GM23248 (cell line): ENCODE data around the gene TP53I3. TPM values are rescaled to one million over a fixed set of nuclear protein-coding genes. Genes with fewer than 3 reads are reported as not detected.
"Not testable (repeated sequence)": the region's sequence is repeated elsewhere in the genome, so short reads cannot be mapped to it uniquely, and the experiment has no call there.

ENCODE experiments used
- DNase-seq: peaks from one replicate; pipeline ENCODE4 v3.0.0-alpha.2; 2015
- H2AFZ ChIP-seq: fragments of 200-600 bp; sonication (generic); 2 replicates; pipeline ENCODE4 v1.6.1; 2016; ENCODE audit warnings: antibody characterized with exemption
- H3F3A ChIP-seq: fragments of 200-600 bp; sonication (generic); 2 replicates; pipeline ENCODE4 v1.6.1; 2016; ENCODE audit warnings: mild to moderate bottlenecking, antibody characterized with exemption, mixed run types; ENCODE audit not compliant: insufficient read depth
- H3K27ac ChIP-seq: fragments of 200-600 bp; sonication (generic); 2 replicates; pipeline ENCODE4 v1.5.1; 2016; ENCODE audit warnings: mild to moderate bottlenecking
- H3K27me3 ChIP-seq: fragments of 200-600 bp; sonication (generic); replicated peaks from 2 replicates; pipeline ENCODE4 v1.6.1; 2016; ENCODE audit warnings: mild to moderate bottlenecking; ENCODE audit not compliant: insufficient read depth
- H3K36me3 ChIP-seq: fragments of 200-600 bp; sonication (generic); 2 replicates; pipeline ENCODE4 v1.6.1; 2016; ENCODE audit warnings: low read depth, mild to moderate bottlenecking
- H3K4me1 ChIP-seq: fragments of 200-600 bp; sonication (generic); 2 replicates; pipeline ENCODE4 v1.6.1; 2016; ENCODE audit warnings: mild to moderate bottlenecking; ENCODE audit not compliant: insufficient read depth
- H3K4me2 ChIP-seq: fragments of 200-600 bp; sonication (generic); one replicate; pipeline ENCODE4 v1.6.1; 2016; ENCODE audit warnings: mild to moderate bottlenecking; ENCODE audit not compliant: unreplicated experiment
- H3K4me3 ChIP-seq: fragments of 200-600 bp; sonication (generic); 2 replicates; pipeline ENCODE4 v1.5.1; 2016; ENCODE audit warnings: mild to moderate bottlenecking
- H3K79me2 ChIP-seq: fragments of 200-600 bp; sonication (generic); 2 replicates; pipeline ENCODE4 v1.6.1; 2016; ENCODE audit warnings: mild to moderate bottlenecking; ENCODE audit not compliant: insufficient read depth
- H3K9ac ChIP-seq: fragments of 200-600 bp; sonication (generic); 2 replicates; pipeline ENCODE4 v1.6.1; 2016; ENCODE audit warnings: mild to moderate bottlenecking
- H3K9me2 ChIP-seq: fragments of 200-600 bp; sonication (generic); 2 replicates; pipeline ENCODE4 v1.6.1; 2016; ENCODE audit warnings: mixed run types, mild to moderate bottlenecking, moderate library complexity; ENCODE audit not compliant: insufficient read depth
- H3K9me3 ChIP-seq: fragments of 200-600 bp; sonication (generic); one replicate; pipeline ENCODE4 v1.6.1; 2017; ENCODE audit warnings: low read depth
- H4K20me1 ChIP-seq: fragments of 200-600 bp; sonication (generic); 2 replicates; pipeline ENCODE4 v1.6.0; 2016; ENCODE audit not compliant: insufficient read depth
- EZH2 ChIP-seq: fragments of 200-600 bp; sonication (generic); IDR thresholded peaks from 2 replicates; pipeline ENCODE4 v1.6.1; 2018; ENCODE audit warnings: antibody characterized with exemption, mild to moderate bottlenecking; ENCODE audit not compliant: insufficient read depth, poor library complexity, severe bottlenecking
- EZH2phosphoT487 ChIP-seq: fragments of 200-600 bp; sonication (generic); IDR thresholded peaks from 2 replicates; pipeline ENCODE4 v1.6.1; 2018; ENCODE audit warnings: antibody characterized with exemption, moderate library complexity, mild to moderate bottlenecking, low read depth; ENCODE audit not compliant: insufficient read depth
- WGBS, 2 experiments: methylation state at CpG; one replicate each; pipeline ENCODE4 v1.1.6; 2015 to 2017; ENCODE audit warnings: low lambda C conversion rate in 2 of 2, low coverage in 1 of 2; ENCODE audit errors: missing lambda C conversion rate in 2 of 2; 5-methylcytosine and 5-hydroxymethylcytosine counted together
- in situ Hi-C: fragments of 300-500 bp; cut with MboI; formaldehyde crosslinking; loops from 2 replicates; pipeline ENCODE4 v1.15.0; 2020
- polyA plus RNA-seq: library from polyadenylated mRNA; unstranded; fragments of >200 nt; fragmentation: Nextera tagmentation; extraction: Ambion mirVana; gene quantifications from 2 replicates; pipeline ENCODE4 v1.2.1, GENCODE V29; 2016
- total RNA-seq: library from RNA; depleted of rRNA; stranded (reverse); fragments of >200 nt; shearing (Covaris generic); gene quantifications from 2 replicates; pipeline ENCODE4 v1.2.3, GENCODE V29; 2014

Gene TP53I3
- total and polyA plus RNA-seq, 2 experiments from 2014 or later, result 76.2 to 81.7 TPM

- H3K79me2 ChIP-seq, result no peaks in the 10 kb centered on the region
- H3F3A ChIP-seq, result peaks cover 19% of the 10 kb centered on the region
- H3K9me3 ChIP-seq, result no peaks in the 10 kb centered on the region
- H3K9ac ChIP-seq, result no peak overlapping the region
- DNase-seq, result no peak
- in situ Hi-C loops, result no loop called here
- H3K9me2 ChIP-seq, result no peaks in the 10 kb centered on the region
- H4K20me1 ChIP-seq, result no peaks in the 10 kb centered on the region
- 63 to 72% methylated on average over 1 of the region's 1 CpG for WGBS, 2 experiments
- no peaks in the 10 kb centered on the region for H3K27me3 ChIP-seq
- H3K4me1 ChIP-seq, result peaks cover 13% of the 10 kb centered on the region; the same call in 1 of the 2 replicates
- no peak overlapping the region for H3K4me3 ChIP-seq
- TF ChIP-seq EZH2, result no peak
- TF ChIP-seq EZH2phosphoT487, result no peak
- no peak overlapping the region for H2AFZ ChIP-seq
- no peak overlapping the region for H3K27ac ChIP-seq
- H3K36me3 ChIP-seq, result no peaks in the 10 kb centered on the region
- no peak overlapping the region for H3K4me2 ChIP-seq
Observed at GRCh38 chr2:24117902-24118301, 33.3 kb upstream of the TP53I3 start.

- Histone ChIP-seq H3K4me3 (no peak overlapping the region), H3K9me2 (no peaks in the 10 kb centered on the region), H3K27ac (no peak overlapping the region), H3K27me3 (no peaks in the 10 kb centered on the region), H3F3A (peaks cover 22% of the 10 kb centered on the region), H3K9me3 (no peaks in the 10 kb centered on the region), H3K4me1 (peaks cover 20% of the 10 kb centered on the region), H3K36me3 (no peaks in the 10 kb centered on the region), H2AFZ (no peak overlapping the region), H3K9ac (no peak overlapping the region), H3K79me2 (no peaks in the 10 kb centered on the region), H4K20me1 (no peaks in the 10 kb centered on the region), H3K4me2 (no peak overlapping the region)
- DNase-seq, result peak; percentile 37
- no peak for TF ChIP-seq EZH2
- TF ChIP-seq EZH2phosphoT487, result no peak
- 48 to 50% methylated on average over 2 of the region's 2 CpGs for WGBS, 2 experiments
- in situ Hi-C loops, result no loop called here
Observed at GRCh38 chr2:24115057-24115456, 30.4 kb upstream of the TP53I3 start.

GRCh38 chr2:24111407-24111901 is 26.8 kb upstream of the TP53I3 start:
- Histone ChIP-seq H3K27ac (peak overlapping the region; percentile 11), H3K9me3 (no peaks in the 10 kb centered on the region), H3K27me3 (no peaks in the 10 kb centered on the region), H3K9ac (no peak overlapping the region), H3F3A (peaks cover 22% of the 10 kb centered on the region), H3K9me2 (no peaks in the 10 kb centered on the region), H3K4me1 (peaks cover 20% of the 10 kb centered on the region), H3K36me3 (no peaks in the 10 kb centered on the region), H3K79me2 (no peaks in the 10 kb centered on the region), H2AFZ (no peak overlapping the region), H4K20me1 (no peaks in the 10 kb centered on the region), H3K4me3 (no peak overlapping the region), H3K4me2 (no peak overlapping the region)
- in situ Hi-C loops, result no loop called here
- DNase-seq, result peak; percentile 43
- TF ChIP-seq EZH2phosphoT487, result no peak
- no peak for TF ChIP-seq EZH2
- 31 to 33% methylated on average over 2 of the region's 2 CpGs for WGBS, 2 experiments

- WGBS, 2 experiments, result 87% methylated on average over 7 of the region's 7 CpGs
- Histone ChIP-seq H3K27me3 (no peaks in the 10 kb centered on the region), H3K36me3 (no peaks in the 10 kb centered on the region), H2AFZ (no peak overlapping the region), H3K9ac (no peak overlapping the region), H3K9me2 (no peaks in the 10 kb centered on the region), H3K4me1 (peaks cover 20% of the 10 kb centered on the region), H3K4me2 (no peak overlapping the region), H4K20me1 (no peaks in the 10 kb centered on the region), H3F3A (peaks cover 25% of the 10 kb centered on the region), H3K27ac (no peak overlapping the region; the same call in 1 of the 2 replicates), H3K9me3 (no peaks in the 10 kb centered on the region), H3K79me2 (no peaks in the 10 kb centered on the region), H3K4me3 (no peak overlapping the region)
- in situ Hi-C loops, result no loop called here
- no peak for DNase-seq
- TF ChIP-seq EZH2phosphoT487 (no peak), EZH2 (no peak)
Observed at GRCh38 chr2:24110660-24111303, 26.1 kb upstream of the TP53I3 start.

- H3K27ac ChIP-seq, H3K9me3 ChIP-seq, H3K9me2 ChIP-seq, in situ Hi-C loops, H2AFZ ChIP-seq, H3K27me3 ChIP-seq, H3K4me2 ChIP-seq, H4K20me1 ChIP-seq, H3K36me3 ChIP-seq, H3K79me2 ChIP-seq, H3K4me3 ChIP-seq, DNase-seq, H3K9ac ChIP-seq: not testable (repeated sequence)
- Histone ChIP-seq H3F3A (peaks cover 16% of the 10 kb centered on the region; the same call in 1 of the 2 replicates), H3K4me1 (peaks cover 12% of the 10 kb centered on the region)
- 83 to 93% methylated on average over 1 of the region's 1 CpG for WGBS, 2 experiments
Observed at GRCh38 chr2:24109431-24109830, 24.8 kb upstream of the TP53I3 start.
